LoVo (cell line): ENCODE data around the gene PYGO2.
A peak's percentile ranks its signal among the peaks of the same experiment; 100 is the strongest.
"Not testable (repeated sequence)": the region's sequence is repeated elsewhere in the genome, so short reads cannot be mapped to it uniquely, and the experiment has no call there.

ENCODE experiments used
- DNase-seq: peaks from one replicate; pipeline ENCODE4 v3.0.0-alpha.2; 2016; ENCODE audit warnings: low spot score

Gene PYGO2

GRCh38 chr1:154982341-154982740 lies 20.8 kb upstream of the PYGO2 start:
- DNase-seq, result no peak

GRCh38 chr1:154978360-154978759 lies 16.8 kb upstream of the PYGO2 start:
- DNase-seq, result no peak

GRCh38 chr1:154977762-154978161 lies 16.2 kb upstream of the PYGO2 start:
- not testable (repeated sequence) for DNase-seq

GRCh38 chr1:154975409-154976059 lies 14.0 kb upstream of the PYGO2 start:
- peak; percentile 49 for DNase-seq

- peak; percentile 98 for DNase-seq
Measured at GRCh38 chr1:154974808-154975408, 13.3 kb upstream of the PYGO2 start.

GRCh38 chr1:154974102-154974807 lies 12.7 kb upstream of the PYGO2 start, which contains the start of gene CKS1B:
Gene CKS1B (plus strand): TSS chr1:154974681. CDS start chr1:154974746, 65 bp downstream.
- DNase-seq, result peak; percentile 99

GRCh38 chr1:154973344-154974101 lies 11.9 kb upstream of the PYGO2 start:
- peak; percentile 98 for DNase-seq

- DNase-seq, result peak; percentile 92
Measured at GRCh38 chr1:154972517-154973343, 11.1 kb upstream of the PYGO2 start.

- no peak for DNase-seq
Measured at GRCh38 chr1:154972213-154972516, 10.6 kb upstream of the PYGO2 start.

- no peak for DNase-seq
Measured at GRCh38 chr1:154971341-154971998, 9.9 kb upstream of the PYGO2 start.

GRCh38 chr1:154970631-154971340 lies 9.2 kb upstream of the PYGO2 start, which contains the start of gene SHC1:
Gene SHC1 (minus strand): TSS chr1:154970747. CDS start chr1:154970526, 221 bp downstream.
- no peak for DNase-seq

- no peak for DNase-seq
Measured at GRCh38 chr1:154969860-154970452, 8.4 kb upstream of the PYGO2 start.

GRCh38 chr1:154969246-154969645 lies 7.7 kb upstream of the PYGO2 start:
- no peak for DNase-seq

- no peak for DNase-seq
Measured at GRCh38 chr1:154968731-154969130, 7.1 kb upstream of the PYGO2 start.

- no peak for DNase-seq
Measured at GRCh38 chr1:154967331-154967950, 5.9 kb upstream of the PYGO2 start.

- DNase-seq, result no peak
Measured at GRCh38 chr1:154966111-154966510, 4.5 kb upstream of the PYGO2 start.

GRCh38 chr1:154964359-154964758 lies 2.8 kb upstream of the PYGO2 start:
- DNase-seq, result no peak

- no peak for DNase-seq
Measured at GRCh38 chr1:154963643-154964042, 2.1 kb upstream of the PYGO2 start.

- no peak for DNase-seq
Measured at GRCh38 chr1:154962795-154963330, 1.3 kb upstream of the PYGO2 start.
